Measurements from ENCODE around the gene PMPCA. TPM values are rescaled to one million over a fixed set of nuclear protein-coding genes. Genes with fewer than 3 reads are reported as not detected.

The PMPCA gene
- total RNA-seq, 1 experiment from 2014 or later, result 103 TPM

DNA sequence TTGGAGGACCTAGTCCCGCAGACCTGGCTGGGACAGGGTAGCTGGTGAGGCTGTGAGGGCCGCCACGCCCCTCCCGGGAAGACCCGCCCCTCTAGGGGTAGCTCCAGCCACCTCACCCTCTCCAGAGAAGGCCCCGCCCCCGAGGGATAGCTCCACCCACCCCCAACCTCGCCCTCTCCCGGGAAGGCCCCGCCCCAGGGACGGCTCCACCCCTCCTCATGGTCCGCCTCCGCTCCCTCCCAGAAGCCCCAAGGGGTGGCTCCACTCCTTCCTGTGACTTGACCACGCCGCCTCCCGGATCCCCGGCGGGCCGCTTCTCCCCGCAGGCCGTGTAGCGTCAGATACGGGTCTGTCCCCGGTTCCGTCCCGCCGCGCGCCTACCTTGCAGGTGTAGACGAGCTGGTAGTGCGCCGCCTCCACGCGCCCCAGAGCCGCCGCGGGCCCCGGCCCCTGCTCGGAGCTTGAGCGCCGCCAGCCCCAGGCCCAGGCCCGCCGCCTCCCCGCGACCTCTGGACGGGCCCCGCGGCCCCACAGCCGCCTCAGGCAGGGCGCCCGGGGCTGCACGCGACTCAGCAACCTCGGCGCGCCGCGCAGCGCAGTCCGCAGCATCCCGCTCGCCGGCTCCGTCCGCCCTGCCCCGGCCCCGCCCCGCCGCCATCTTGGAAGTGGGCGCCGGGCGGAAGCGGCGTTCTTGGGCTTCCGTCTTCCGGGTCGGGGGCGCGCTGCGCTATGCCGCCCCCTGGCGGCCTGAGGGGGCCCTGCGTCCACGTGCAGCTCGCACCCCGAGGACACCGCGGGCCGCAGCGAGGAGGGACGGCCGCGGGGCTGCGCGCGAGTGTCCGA, 47.1 kb upstream of the PMPCA start, which contains the start of gene DNLZ (continued):
- TF ChIP-seq IRF2 (CRISPR knock-in tag; IDR thresholded peaks at IDR 0.05; ENCODE audit: borderline replicate concordance, low read depth) (no peak), NR3C1 (CRISPR knock-in tag; conservative IDR thresholded peaks at IDR 0.05; ENCODE audit: low read depth) (0 out of 2 replicates have a peak, but pooled peaks have one; percentile 44), ETV6 (CRISPR knock-in tag; IDR thresholded peaks at IDR 0.05) (peak; percentile 99), NFE2L1 (CRISPR knock-in tag; IDR thresholded peaks at IDR 0.05) (peak; percentile 85; the same call in 1 of the 2 replicates), NFATC4 (CRISPR knock-in tag; IDR thresholded peaks at IDR 0.05) (no peak), NR1H2 (CRISPR knock-in tag; IDR thresholded peaks at IDR 0.05) (peak; percentile 79; the same call in 1 of the 2 replicates), NFYB (CRISPR knock-in tag; conservative IDR thresholded peaks at IDR 0.05; ENCODE audit: low read depth) (peak; percentile 34; the same call in 1 of the 2 replicates)
- TF ChIP-seq, protein P1, sequence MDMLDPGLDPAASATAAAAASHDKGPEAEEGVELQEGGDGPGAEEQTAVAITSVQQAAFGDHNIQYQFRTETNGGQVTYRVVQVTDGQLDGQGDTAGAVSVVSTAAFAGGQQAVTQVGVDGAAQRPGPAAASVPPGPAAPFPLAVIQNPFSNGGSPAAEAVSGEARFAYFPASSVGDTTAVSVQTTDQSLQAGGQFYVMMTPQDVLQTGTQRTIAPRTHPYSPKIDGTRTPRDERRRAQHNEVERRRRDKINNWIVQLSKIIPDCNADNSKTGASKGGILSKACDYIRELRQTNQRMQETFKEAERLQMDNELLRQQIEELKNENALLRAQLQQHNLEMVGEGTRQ (CRISPR knock-in tag; IDR thresholded peaks at IDR 0.05), result peak; percentile 71
- TF ChIP-seq, protein P2, sequence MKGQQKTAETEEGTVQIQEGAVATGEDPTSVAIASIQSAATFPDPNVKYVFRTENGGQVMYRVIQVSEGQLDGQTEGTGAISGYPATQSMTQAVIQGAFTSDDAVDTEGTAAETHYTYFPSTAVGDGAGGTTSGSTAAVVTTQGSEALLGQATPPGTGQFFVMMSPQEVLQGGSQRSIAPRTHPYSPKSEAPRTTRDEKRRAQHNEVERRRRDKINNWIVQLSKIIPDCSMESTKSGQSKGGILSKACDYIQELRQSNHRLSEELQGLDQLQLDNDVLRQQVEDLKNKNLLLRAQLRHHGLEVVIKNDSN (CRISPR knock-in tag; IDR thresholded peaks at IDR 0.05), result peak; percentile 79
- TF ChIP-seq, protein P3, sequence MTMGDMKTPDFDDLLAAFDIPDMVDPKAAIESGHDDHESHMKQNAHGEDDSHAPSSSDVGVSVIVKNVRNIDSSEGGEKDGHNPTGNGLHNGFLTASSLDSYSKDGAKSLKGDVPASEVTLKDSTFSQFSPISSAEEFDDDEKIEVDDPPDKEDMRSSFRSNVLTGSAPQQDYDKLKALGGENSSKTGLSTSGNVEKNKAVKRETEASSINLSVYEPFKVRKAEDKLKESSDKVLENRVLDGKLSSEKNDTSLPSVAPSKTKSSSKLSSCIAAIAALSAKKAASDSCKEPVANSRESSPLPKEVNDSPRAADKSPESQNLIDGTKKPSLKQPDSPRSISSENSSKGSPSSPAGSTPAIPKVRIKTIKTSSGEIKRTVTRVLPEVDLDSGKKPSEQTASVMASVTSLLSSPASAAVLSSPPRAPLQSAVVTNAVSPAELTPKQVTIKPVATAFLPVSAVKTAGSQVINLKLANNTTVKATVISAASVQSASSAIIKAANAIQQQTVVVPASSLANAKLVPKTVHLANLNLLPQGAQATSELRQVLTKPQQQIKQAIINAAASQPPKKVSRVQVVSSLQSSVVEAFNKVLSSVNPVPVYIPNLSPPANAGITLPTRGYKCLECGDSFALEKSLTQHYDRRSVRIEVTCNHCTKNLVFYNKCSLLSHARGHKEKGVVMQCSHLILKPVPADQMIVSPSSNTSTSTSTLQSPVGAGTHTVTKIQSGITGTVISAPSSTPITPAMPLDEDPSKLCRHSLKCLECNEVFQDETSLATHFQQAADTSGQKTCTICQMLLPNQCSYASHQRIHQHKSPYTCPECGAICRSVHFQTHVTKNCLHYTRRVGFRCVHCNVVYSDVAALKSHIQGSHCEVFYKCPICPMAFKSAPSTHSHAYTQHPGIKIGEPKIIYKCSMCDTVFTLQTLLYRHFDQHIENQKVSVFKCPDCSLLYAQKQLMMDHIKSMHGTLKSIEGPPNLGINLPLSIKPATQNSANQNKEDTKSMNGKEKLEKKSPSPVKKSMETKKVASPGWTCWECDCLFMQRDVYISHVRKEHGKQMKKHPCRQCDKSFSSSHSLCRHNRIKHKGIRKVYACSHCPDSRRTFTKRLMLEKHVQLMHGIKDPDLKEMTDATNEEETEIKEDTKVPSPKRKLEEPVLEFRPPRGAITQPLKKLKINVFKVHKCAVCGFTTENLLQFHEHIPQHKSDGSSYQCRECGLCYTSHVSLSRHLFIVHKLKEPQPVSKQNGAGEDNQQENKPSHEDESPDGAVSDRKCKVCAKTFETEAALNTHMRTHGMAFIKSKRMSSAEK (CRISPR knock-in tag; IDR thresholded peaks at IDR 0.05; ENCODE audit: borderline replicate concordance), result 0 out of 2 replicates have a peak, but pooled peaks have one; percentile 14

DNA sequence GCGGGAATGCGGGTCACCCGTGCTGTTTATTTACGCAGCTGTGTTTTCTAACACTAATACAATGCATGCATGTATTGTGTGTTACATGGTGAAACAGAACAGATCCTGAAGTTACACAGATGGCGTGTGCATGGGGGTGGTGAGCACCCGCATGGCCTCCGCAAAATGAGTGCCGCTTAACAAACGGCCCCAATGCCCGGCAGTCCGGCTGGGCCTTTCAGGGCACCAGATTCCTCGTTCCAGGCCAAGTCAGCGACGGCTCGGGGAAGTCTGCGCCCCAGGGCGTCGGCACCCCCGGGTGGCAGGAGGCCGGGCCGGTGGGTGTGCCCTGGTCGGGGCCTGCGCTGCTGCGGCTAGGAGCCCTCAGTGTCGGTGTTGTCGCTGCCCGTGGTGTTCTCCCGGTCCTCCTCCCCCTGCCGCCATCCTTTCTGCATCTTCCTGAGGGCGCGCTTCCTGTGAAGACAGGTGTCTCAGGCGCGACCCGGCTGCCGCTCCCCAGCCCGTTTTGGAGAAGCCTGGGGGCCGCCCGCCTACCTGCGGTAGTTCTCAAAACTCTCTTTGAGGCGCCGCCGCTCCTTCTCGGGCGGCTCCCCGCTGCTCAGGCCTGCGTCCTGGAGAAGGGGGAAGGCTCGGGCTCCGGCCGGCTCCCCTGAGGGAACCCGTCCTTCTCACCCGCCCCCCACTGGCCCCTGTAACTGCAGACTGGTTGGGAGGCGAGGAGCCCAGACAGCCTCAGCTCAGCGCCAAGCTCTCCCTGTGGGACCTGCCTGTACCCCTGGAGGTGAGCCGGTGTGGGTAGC, 46.3 kb upstream of the PMPCA start:
- H3K4me3 Mint-ChIP-seq, result peak overlapping the region; percentile 25; the same call in 1 of the 2 replicates

More for the DNA sequence above, 46.3 kb upstream of the PMPCA start:
- Mint-ChIP-seq H3K4me1 (peaks cover 5% of the 10 kb centered on the region), H3K27me3 (ENCODE audit: low read depth) (no peaks in the 10 kb centered on the region), H3K9me3 (no peaks in the 10 kb centered on the region), H3K27ac (no peak overlapping the region), H3K36me3 (no peaks in the 10 kb centered on the region)
- ChIA-PET POLR2A (interaction anchor here (0.9 to 1.9 kb wide), 3 partner anchors 8 to 40 kb away, joined by 3 to 8 read pairs (median 4); no protein-coding TSS in a partner anchor), CTCF (interaction anchor here (0.5 to 3.8 kb wide), 28 partner anchors 8 to 268 kb away, joined by 3 to 41 read pairs (median 4); partner anchors contain the start of gene CARD9)
- peak; percentile 33 for DNase-seq (ENCODE audit: low spot score)
- ATAC-seq, result no peak
- TF ChIP-seq, protein P4, sequence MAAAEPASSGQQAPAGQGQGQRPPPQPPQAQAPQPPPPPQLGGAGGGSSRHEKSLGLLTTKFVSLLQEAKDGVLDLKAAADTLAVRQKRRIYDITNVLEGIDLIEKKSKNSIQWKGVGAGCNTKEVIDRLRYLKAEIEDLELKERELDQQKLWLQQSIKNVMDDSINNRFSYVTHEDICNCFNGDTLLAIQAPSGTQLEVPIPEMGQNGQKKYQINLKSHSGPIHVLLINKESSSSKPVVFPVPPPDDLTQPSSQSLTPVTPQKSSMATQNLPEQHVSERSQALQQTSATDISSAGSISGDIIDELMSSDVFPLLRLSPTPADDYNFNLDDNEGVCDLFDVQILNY (CRISPR knock-in tag; IDR thresholded peaks at IDR 0.05), result peak; percentile 4; the same call in 1 of the 2 replicates
- TF ChIP-seq ZBTB21 (CRISPR knock-in tag; IDR thresholded peaks at IDR 0.05; ENCODE audit: borderline replicate concordance) (0 out of 2 replicates have a peak, but pooled peaks have one; percentile 28), ZNF317 (CRISPR knock-in tag; IDR thresholded peaks at IDR 0.05; ENCODE audit: borderline replicate concordance, low read depth) (0 out of 2 replicates have a peak, but pooled peaks have one; percentile 9)
- TF ChIP-seq, protein P5, sequence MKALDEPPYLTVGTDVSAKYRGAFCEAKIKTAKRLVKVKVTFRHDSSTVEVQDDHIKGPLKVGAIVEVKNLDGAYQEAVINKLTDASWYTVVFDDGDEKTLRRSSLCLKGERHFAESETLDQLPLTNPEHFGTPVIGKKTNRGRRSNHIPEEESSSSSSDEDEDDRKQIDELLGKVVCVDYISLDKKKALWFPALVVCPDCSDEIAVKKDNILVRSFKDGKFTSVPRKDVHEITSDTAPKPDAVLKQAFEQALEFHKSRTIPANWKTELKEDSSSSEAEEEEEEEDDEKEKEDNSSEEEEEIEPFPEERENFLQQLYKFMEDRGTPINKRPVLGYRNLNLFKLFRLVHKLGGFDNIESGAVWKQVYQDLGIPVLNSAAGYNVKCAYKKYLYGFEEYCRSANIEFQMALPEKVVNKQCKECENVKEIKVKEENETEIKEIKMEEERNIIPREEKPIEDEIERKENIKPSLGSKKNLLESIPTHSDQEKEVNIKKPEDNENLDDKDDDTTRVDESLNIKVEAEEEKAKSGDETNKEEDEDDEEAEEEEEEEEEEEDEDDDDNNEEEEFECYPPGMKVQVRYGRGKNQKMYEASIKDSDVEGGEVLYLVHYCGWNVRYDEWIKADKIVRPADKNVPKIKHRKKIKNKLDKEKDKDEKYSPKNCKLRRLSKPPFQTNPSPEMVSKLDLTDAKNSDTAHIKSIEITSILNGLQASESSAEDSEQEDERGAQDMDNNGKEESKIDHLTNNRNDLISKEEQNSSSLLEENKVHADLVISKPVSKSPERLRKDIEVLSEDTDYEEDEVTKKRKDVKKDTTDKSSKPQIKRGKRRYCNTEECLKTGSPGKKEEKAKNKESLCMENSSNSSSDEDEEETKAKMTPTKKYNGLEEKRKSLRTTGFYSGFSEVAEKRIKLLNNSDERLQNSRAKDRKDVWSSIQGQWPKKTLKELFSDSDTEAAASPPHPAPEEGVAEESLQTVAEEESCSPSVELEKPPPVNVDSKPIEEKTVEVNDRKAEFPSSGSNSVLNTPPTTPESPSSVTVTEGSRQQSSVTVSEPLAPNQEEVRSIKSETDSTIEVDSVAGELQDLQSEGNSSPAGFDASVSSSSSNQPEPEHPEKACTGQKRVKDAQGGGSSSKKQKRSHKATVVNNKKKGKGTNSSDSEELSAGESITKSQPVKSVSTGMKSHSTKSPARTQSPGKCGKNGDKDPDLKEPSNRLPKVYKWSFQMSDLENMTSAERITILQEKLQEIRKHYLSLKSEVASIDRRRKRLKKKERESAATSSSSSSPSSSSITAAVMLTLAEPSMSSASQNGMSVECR (CRISPR knock-in tag; IDR thresholded peaks at IDR 0.05; ENCODE audit: borderline replicate concordance), result no peak
- TF ChIP-seq, protein P6, sequence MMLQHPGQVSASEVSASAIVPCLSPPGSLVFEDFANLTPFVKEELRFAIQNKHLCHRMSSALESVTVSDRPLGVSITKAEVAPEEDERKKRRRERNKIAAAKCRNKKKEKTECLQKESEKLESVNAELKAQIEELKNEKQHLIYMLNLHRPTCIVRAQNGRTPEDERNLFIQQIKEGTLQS (CRISPR knock-in tag; conservative IDR thresholded peaks at IDR 0.05), result no peak
- TF ChIP-seq, protein P7, sequence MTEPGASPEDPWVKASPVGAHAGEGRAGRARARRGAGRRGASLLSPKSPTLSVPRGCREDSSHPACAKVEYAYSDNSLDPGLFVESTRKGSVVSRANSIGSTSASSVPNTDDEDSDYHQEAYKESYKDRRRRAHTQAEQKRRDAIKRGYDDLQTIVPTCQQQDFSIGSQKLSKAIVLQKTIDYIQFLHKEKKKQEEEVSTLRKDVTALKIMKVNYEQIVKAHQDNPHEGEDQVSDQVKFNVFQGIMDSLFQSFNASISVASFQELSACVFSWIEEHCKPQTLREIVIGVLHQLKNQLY (CRISPR knock-in tag; IDR thresholded peaks at IDR 0.05), result peak; percentile 19; the same call in 1 of the 2 replicates
